Measurements from ENCODE around the gene CDH4. TPM values are rescaled to one million over a fixed set of nuclear protein-coding genes. Genes with fewer than 3 reads are reported as not detected.
A peak's percentile ranks its signal among the peaks of the same experiment; 100 is the strongest.

The CDH4 gene
- total RNA-seq, 1 donor from 2014 or later: 0.23 TPM

GRCh38 chr20:61966492-61967244 lies 714.6 kb downstream of the CDH4 start:
- no peak for DNase-seq (ENCODE audit: low spot score)
- Mint-ChIP-seq H3K9me3 (ENCODE audit: unreplicated experiment) (no peaks in the 10 kb centered on the region), H3K4me3 (ENCODE audit: unreplicated experiment) (no peak overlapping the region), H3K27ac (ENCODE audit: unreplicated experiment) (no peak overlapping the region), H3K27me3 (ENCODE audit: unreplicated experiment) (peaks cover 3% of the 10 kb centered on the region), H3K36me3 (ENCODE audit: low read depth, unreplicated experiment) (no peaks in the 10 kb centered on the region), H3K4me1 (ENCODE audit: unreplicated experiment) (no peaks in the 10 kb centered on the region)
- TF ChIP-seq, protein P1, sequence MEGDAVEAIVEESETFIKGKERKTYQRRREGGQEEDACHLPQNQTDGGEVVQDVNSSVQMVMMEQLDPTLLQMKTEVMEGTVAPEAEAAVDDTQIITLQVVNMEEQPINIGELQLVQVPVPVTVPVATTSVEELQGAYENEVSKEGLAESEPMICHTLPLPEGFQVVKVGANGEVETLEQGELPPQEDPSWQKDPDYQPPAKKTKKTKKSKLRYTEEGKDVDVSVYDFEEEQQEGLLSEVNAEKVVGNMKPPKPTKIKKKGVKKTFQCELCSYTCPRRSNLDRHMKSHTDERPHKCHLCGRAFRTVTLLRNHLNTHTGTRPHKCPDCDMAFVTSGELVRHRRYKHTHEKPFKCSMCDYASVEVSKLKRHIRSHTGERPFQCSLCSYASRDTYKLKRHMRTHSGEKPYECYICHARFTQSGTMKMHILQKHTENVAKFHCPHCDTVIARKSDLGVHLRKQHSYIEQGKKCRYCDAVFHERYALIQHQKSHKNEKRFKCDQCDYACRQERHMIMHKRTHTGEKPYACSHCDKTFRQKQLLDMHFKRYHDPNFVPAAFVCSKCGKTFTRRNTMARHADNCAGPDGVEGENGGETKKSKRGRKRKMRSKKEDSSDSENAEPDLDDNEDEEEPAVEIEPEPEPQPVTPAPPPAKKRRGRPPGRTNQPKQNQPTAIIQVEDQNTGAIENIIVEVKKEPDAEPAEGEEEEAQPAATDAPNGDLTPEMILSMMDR (IDR thresholded peaks at IDR 0.05; ENCODE audit: unreplicated experiment): no peak

GRCh38 chr20:61967300-61967699 lies 715.2 kb downstream of the CDH4 start:
- DNase-seq (ENCODE audit: low spot score): no peak
- Mint-ChIP-seq H3K27me3 (ENCODE audit: unreplicated experiment) (peaks cover 3% of the 10 kb centered on the region), H3K9me3 (ENCODE audit: unreplicated experiment) (no peaks in the 10 kb centered on the region), H3K36me3 (ENCODE audit: low read depth, unreplicated experiment) (peaks cover 2% of the 10 kb centered on the region), H3K27ac (ENCODE audit: unreplicated experiment) (no peak overlapping the region), H3K4me3 (ENCODE audit: unreplicated experiment) (no peak overlapping the region), H3K4me1 (ENCODE audit: unreplicated experiment) (no peaks in the 10 kb centered on the region)
- TF ChIP-seq, protein P1 (IDR thresholded peaks at IDR 0.05; ENCODE audit: unreplicated experiment): no peak

GRCh38 chr20:61968036-61968810 lies 716.2 kb downstream of the CDH4 start:
- peaks cover 4% of the 10 kb centered on the region for H3K27me3 Mint-ChIP-seq (ENCODE audit: unreplicated experiment)
- H3K27ac Mint-ChIP-seq (ENCODE audit: unreplicated experiment): no peak overlapping the region
- no peaks in the 10 kb centered on the region for H3K4me1 Mint-ChIP-seq (ENCODE audit: unreplicated experiment)
- H3K36me3 Mint-ChIP-seq (ENCODE audit: low read depth, unreplicated experiment): peaks cover 12% of the 10 kb centered on the region
- peak overlapping the region; percentile 52 for H3K4me3 Mint-ChIP-seq (ENCODE audit: unreplicated experiment)
- no peaks in the 10 kb centered on the region for H3K9me3 Mint-ChIP-seq (ENCODE audit: unreplicated experiment)
- TF ChIP-seq, protein P1 (IDR thresholded peaks at IDR 0.05; ENCODE audit: unreplicated experiment): no peak
- no peak for DNase-seq (ENCODE audit: low spot score)

DNA sequence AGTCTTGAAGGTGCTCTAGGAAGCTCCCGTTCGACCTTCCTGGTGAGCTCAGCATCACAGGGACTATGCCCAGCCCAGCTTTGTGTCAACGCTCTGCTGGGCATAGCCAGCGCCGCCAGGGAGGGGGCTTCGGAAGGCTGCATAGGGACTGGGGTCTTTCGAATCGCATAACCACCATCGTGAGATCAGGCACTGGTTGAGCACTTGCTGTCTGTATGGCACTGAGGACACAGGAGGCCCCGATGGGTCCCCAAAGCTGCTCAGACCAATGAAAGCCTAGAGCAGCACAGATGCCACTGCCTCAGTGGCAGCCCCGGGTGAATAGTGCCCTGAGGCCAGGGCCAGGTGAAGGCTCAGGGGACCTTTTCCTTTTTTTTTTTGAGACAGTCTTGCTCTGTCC lies 716.9 kb downstream of the CDH4 start:
- TF ChIP-seq, protein P1 (IDR thresholded peaks at IDR 0.05; ENCODE audit: unreplicated experiment): no peak
- H3K36me3 Mint-ChIP-seq (ENCODE audit: low read depth, unreplicated experiment): peaks cover 17% of the 10 kb centered on the region
- H3K27ac Mint-ChIP-seq (ENCODE audit: unreplicated experiment): no peak overlapping the region
- no peak overlapping the region for H3K4me3 Mint-ChIP-seq (ENCODE audit: unreplicated experiment)
- H3K4me1 Mint-ChIP-seq (ENCODE audit: unreplicated experiment): no peaks in the 10 kb centered on the region
- H3K27me3 Mint-ChIP-seq (ENCODE audit: unreplicated experiment): peaks cover 4% of the 10 kb centered on the region
- no peak for DNase-seq (ENCODE audit: low spot score)
- H3K9me3 Mint-ChIP-seq (ENCODE audit: unreplicated experiment): no peaks in the 10 kb centered on the region

DNA sequence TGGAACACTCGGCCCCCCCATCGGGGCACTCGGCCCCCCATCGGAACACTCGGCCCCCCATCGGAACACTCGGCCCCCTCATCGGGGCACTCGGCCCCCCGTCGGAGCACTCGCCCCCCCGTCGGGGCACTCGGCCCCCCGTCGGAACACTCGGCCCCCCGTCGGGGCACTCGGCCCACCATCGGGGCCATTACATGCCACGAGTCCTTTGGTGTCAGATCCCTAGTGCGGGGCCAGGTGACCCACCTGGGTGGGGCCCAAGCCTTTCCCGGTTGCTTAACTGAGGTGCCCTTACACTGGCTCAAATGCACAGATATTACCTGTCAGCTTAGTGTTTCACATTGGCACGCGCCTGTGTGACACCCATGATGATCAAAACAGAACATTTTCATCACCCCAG lies 717.7 kb downstream of the CDH4 start:
- no peak overlapping the region for H3K27ac Mint-ChIP-seq (ENCODE audit: unreplicated experiment)
- DNase-seq (ENCODE audit: low spot score): no peak
- H3K9me3 Mint-ChIP-seq (ENCODE audit: unreplicated experiment): no peaks in the 10 kb centered on the region
- H3K36me3 Mint-ChIP-seq (ENCODE audit: low read depth, unreplicated experiment): peaks cover 17% of the 10 kb centered on the region
- TF ChIP-seq, protein P1 (IDR thresholded peaks at IDR 0.05; ENCODE audit: unreplicated experiment): no peak
- no peak overlapping the region for H3K4me3 Mint-ChIP-seq (ENCODE audit: unreplicated experiment)
- peaks cover 4% of the 10 kb centered on the region for H3K27me3 Mint-ChIP-seq (ENCODE audit: unreplicated experiment)
- H3K4me1 Mint-ChIP-seq (ENCODE audit: unreplicated experiment): no peaks in the 10 kb centered on the region

Data from endothelial cell (in vitro differentiated cells).